HG03565 (cell line): Measurements from ENCODE around the gene MUC5B.

Source experiments
- ATAC-seq: cut with Tn5 transposase; IDR thresholded peaks from one replicate; pipeline ENCODE4 v1.9.1; 2021; ENCODE audit warnings: mild to moderate bottlenecking, moderate library complexity; ENCODE audit not compliant: unreplicated experiment

MUC5B gene

DNA sequence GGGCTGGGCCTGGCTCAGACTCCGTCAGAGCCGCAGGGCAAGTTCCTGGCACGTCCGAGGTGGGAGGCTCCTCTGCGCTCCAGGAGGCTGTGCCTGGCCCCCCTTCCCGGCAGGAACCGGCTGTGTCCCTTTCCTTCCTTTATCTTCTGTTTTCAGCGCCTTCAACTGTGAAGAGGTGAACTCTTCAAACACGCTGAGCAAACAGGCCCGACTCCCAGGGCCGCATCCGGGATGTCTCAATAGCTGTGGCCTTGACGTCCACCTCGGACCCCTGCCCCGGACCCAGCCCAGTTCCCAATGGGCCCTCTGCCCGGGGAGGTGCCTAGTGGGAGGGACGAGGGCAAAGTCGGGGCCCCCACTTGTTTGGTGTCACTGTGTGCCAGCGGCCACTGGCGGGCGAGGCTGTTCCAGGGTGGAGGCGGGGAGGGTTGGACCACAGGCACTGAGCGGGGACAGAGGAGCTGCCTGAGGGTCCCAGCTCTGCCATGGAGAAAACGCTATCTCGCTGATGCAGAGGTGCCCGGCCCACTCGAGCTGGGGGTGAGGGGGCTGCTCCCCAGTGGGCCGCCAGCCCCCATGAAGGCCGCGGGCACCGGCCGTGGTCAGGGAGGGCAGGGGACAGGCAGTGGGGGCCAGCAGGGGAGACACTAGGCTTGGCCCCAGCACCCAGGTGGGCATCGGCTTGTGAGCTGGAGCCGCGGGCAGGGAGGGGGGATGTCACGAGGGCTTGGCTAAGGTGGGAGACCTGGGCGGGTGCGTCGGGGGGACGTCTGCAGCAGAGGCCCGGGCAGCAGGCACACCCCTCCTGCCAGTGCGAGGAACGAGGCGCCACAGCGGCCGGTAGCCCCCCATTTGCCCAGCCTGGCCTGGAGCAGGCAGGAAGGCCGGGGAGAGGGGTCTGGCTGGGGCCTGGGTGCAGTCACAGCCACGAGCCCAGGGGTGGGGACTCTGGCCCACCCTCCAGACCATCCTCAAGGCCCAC is 2.7 kb upstream of the MUC5B start:
- no peak for ATAC-seq

DNA sequence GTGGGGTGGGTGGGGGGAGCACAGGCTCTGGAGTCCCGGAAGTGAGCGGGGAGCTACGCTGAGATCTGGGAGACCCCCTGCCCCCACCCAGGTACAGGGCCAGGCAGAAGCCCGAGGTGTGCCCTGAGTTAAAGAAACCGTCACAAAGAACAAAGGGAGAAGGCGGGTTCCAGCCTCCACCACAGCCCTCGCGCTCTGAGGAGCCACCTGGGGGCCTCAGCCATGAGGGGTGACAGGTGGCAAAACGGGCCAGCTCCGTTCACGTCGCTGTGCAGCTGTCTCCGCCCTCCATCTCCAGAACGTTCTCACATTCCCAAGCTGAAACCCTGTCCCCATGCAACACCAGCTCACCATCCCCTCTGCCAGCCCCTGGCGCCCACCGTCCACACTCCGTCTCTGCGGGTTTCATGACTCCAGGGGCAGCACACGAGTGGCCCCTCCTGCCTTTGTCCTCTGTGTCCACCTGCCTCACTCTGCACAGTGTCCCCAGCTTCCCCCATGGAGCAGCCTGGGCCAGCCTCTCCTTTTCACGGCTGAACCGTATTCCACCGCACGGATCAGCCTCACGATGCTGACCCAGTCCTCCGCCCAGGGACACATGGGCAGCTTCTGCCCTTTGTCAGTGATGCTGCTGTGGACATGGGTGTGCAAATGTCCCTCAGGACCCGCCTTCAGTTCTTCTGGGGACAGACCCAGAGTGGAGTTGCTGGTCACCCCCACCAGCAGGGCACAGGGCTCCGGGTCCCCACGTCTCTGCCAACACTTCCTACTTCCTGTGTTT is 1.7 kb upstream of the MUC5B start:
- no peak for ATAC-seq

DNA sequence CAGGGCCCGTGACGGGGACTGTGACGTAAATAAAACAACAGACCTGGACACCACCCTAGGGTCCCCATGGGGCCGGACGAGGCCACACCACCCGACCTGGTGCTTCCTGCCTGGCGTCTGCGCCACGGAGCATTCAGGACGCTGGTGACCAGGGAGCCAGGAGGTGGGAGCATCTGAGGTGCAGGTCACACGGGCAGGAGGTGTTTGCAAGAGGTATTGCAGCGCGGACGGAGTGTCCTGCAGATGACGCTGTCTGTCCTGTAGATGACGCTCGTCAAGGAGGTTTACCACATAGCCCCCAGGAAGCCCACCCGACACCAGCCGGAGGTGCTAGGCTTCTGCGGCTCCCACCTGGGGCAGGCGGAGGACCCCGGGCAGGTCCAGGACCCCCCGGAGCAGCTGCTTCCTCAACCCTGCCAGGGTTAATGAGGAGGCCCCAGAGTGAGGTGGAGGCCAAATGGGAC is 986 bp upstream of the MUC5B start:
- ATAC-seq = no peak

DNA sequence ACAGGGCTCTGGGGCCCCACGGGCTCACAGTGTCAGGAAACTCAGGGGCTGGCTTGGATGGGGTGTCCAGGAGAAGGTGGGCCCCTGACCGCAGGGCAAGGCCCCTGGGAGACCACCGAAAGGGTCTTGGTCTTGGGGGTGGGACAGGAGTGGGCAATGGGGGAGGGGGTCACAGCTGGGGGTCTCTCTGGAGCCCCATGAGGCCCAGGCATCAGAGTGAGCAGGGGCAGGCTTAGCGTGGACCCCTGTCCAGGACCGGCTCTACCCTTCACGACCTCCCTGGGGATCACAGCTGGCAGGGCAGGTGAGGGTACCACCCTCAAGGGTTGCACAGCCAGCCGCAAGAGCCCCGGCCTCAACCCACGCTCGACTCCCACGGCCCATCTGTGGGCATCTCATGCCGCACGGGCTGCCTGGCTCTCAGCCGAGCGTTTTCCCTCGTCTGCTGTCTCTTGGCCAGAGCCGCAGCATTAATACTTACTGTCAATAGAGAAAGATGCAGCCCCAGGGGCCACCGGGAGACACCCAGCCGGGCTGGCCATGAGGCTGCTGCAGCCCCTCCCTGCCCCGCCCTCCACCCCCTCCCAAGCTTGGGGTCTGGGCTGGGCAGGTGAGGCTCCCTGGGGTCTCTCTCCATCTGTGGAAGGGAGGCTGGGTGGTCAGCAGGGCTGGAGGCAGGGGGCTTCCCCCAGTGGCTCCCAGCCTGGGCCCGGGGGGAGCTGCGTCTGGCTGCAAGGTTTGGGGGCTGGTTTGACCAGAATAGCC is 662 bp downstream of the MUC5B start:
- ATAC-seq = no peak

DNA sequence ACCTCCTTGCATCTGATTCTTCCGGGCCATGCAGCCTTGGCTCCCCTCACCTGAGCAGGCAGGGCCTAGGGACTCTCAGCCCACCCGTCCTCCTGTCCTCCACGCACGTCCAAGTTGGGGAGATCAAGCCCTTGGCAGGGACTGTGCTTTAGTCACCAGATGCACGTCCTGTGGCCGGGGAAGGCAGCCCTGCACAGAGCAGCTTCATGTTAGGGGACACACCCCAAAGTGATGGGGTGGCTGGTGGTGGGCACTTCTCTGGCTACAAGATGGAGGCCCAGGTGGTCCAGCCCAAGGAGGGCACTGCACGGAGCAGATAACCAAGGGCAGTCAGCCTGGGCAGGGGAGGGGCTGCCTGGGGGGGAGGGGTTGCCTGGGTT is 1.2 kb downstream of the MUC5B start:
- ATAC-seq = no peak

DNA sequence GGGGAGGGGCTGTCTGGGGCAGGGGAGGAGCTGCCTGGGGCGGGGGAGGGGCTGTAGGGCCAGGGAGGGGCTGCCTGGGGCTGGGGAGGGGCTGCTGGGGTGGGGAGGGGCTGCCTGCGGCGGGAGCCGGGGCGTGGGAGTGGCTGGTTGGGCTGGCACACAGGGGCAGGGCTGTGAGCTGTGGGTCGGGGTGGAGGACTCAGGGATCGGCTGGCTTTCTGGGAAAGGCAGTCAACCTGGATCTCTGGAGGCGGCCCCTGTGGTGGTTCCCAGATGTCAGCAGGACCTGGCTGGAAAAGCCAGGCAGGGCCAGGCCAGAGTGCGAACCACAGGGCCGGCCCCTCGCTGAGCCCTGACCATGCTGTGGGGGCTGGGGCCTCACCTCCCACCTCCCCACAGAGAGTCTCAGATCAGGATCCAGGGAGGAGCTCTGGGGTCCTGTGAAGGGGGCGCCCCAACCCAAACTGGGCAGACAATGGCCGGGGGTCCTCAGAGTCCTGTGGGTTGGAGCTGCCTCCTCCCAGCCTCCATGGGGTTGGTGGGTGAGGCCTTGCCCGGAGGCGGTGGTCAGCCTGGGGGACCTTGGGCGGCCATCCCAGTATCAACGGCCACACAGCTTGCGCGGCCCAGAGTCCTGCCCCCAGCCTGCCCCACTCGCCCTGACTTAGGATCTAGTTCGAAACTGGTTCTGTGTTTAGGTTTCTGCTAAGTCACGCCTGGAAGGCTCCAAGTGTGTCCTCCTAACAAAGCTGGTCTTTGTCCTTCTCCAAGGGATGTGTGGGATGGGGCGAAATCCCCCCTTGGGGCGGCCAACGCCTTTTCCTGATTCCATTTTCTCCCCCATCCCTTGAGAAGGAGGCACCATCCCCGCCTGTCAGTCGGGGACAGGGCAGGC is 1.9 kb downstream of the MUC5B start:
- no peak for ATAC-seq

DNA sequence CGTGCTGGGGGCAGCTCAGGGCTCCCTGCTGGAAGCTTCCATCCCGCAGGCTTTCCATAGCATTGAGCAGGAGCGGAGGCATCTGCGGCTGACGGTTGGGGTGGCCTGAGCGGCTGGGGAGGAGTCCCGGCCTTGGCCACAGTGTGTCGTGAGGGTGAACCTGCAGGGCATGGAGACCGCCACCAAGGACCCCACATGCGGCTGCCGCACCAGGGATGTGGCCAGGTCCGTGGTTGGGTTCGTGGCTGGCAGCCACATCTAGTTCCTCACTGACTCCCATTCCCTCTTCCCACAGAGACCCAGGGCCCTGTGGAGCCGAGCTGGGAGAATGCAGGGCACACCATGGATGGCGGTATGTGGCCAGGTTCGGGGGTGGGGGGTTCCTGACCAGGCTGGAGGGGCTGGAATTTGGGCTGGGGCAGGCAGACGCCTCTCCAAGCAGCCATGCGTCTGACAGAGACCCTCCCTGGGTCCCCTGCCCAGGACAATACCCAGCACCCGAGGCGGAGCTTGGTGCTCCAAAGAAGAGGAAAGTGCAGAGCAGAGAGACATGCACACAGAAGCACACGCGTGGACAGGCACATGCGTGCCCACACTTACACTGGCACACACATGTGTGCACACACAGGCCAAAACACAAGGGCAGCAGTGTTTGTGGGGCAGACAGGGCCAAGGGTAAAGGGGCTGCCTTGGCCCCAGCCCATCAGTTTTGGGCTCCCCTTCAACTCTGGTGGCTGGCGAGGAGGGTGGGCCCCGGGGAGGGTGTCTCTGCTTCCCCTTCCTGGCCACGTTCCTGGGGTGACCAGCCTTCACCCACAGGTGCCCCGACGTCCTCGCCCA is 2.7 kb downstream of the MUC5B start:
- ATAC-seq = no peak

DNA sequence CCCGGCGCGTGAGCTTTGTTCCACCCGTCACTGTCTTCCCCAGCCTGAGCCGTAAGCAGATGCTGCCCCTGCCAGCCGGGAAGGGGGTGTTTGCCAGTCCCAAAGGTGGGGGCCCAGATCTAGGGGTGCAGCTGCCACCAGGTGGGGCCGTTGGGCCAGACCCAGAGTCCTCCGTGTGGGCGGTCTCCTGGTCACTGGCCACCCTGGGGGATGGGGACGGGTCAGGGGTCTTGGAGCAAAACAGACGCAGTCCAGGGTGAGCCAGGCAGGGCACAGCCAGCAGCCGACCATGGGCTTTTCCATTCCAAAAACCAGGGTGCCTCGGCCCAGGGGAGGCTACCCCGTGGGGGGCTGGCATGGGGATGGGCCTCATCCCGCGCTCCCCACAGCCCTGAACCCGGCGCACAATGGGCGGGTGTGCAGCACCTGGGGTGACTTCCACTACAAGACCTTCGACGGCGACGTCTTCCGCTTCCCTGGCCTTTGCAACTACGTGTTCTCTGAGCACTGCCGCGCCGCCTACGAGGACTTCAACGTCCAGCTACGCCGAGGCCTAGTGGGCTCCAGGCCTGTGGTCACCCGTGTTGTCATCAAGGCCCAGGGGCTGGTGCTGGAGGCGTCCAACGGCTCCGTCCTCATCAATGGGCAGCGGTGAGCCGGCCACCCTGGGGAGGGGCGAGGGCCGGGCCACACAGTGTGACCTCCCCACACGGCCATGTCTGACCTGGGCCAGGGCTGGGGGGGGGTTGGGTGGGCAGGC is 3.5 kb downstream of the MUC5B start:
- no peak for ATAC-seq

DNA sequence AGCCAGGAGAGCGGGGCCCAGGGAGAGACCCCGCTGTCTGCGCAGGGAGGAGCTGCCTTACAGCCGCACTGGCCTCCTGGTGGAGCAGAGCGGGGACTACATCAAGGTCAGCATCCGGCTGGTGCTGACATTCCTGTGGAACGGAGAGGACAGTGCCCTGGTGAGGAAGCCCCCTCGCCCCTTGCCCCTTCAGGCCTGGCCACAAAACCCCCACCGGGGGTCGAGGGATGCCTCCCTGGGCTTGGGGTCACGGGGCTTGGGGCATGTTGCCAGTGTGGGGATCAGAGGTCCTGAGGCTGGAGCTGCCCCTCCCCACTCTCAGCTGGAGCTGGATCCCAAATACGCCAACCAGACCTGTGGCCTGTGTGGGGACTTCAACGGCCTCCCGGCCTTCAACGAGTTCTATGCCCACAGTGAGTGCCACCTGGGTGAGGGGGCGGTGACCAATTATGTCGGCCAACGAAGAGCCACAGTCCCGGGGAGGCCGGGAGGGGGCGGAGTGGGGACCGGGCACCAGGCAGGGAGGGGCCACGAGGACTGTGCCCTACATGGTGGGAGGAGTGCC is 4.2 kb downstream of the MUC5B start:
- no peak for ATAC-seq

DNA sequence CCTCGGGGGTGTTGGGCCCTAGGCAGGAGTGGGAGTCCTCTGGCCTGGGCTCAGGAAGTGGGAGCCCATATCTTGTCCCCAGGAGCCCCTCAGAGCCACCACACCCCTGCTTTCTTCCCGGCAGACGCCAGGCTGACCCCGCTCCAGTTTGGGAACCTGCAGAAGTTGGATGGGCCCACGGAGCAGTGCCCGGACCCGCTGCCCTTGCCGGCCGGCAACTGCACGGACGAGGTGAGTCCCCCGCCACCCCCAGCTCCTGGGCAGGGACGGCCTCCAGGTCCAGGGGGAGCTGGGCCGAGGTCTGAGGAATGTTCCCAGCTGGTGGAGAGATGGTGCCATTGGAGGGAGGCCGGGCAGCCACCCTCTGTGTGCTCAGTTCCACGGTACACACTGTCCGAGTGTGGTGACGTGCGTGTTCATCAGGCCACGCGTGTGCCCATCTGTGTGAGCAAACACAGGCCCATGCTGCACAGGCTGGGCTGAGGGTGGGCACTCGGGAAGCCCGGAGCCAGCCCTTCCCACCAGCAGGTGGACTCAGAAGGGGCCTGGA is 4.8 kb downstream of the MUC5B start:
- ATAC-seq = no peak

DNA sequence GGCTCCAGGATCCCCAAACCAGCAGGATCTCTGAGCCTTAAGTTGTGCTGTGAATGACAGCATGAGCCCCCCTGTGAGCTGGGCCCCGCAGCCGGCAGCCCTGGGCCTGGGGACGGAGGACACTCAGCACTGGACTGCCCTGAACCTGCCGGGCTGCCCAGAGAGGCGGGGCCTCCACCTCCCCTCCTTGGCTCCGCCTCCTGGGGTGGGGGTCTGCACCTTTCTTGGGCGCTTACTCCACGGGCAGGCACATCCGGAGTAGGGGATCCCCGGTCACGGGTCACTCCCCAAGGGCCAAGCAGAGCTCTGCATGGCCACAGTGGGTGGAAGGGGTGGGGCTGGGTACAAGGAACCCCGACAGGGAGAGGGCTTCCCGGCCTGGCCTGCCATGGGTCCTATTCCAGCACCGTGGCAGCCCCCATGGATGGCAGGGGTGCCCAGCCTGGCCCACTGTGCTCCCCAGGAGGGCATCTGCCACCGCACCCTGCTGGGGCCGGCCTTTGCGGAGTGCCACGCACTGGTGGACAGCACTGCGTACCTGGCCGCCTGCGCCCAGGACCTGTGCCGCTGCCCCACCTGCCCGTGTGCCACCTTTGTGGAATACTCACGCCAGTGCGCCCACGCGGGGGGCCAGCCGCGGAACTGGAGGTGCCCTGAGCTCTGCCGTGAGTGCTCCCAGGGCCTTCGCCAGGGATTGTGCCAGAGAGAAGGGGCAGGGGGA is 5.4 kb downstream of the MUC5B start:
- no peak for ATAC-seq

DNA sequence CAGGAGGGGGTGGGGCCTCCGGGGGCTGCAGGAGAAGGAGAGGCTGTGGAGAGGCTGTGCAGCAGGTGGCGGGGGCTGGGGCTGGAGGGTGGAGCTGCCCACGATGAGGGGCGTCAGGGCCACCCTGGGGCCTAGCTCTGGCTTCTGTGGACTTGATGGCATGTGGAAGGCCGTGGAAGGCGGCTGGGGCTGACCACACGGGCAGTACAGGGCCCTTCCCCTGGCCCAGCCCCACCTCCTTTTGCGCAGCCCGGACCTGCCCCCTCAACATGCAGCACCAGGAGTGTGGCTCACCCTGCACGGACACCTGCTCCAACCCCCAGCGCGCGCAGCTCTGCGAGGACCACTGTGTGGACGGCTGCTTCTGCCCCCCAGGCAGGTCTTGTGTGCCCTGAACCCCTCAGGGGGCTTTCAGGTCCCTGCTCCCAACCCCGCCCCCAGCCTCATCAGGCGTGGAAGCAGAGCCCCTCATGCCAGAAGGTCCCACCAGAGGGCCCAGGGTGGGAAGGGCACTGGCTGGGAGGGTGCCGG is 6.1 kb downstream of the MUC5B start:
- no peak for ATAC-seq

DNA sequence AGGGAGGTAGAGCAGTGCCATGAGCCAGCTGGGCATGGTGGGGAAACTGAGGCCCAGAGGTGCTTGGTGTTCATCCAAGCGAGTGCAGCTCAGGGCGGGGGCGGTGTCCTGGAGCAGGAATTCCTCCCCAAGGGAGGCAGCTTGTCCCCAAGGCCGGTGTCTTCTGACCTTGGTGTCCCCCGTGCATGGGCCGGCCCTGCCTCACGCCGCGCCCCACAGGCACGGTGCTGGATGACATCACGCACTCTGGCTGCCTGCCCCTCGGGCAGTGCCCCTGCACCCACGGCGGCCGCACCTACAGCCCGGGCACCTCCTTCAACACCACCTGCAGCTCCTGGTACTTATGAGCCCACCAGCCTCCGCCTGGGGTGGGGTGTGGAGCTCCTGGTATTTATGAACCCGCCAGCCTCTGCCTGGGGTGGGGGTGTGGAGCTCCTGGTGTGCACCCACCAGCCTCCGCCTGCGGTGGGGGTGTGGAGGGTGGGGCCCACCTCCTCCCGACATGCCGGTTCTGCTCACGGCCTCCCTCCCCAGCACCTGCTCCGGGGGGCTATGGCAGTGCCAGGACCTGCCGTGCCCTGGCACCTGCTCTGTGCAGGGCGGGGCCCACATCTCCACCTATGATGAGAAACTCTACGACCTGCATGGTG is 6.7 kb downstream of the MUC5B start:
- ATAC-seq = no peak

DNA sequence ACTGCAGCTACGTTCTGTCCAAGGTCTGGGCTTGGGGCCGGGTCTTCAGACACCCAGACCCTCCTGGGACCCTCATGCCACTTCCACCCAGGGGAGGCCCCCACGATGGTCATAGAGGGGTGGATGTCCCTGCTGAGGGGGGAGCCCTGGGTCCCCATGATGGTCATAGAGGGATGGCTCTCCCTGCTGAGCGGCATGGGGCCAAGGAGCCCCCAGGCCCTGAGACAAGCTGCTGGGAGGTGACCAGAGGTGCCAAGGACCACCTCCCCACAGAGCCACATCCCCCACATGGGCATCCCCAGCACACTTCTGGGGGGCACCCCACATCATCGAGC is 7.2 kb downstream of the MUC5B start:
- no peak for ATAC-seq

DNA sequence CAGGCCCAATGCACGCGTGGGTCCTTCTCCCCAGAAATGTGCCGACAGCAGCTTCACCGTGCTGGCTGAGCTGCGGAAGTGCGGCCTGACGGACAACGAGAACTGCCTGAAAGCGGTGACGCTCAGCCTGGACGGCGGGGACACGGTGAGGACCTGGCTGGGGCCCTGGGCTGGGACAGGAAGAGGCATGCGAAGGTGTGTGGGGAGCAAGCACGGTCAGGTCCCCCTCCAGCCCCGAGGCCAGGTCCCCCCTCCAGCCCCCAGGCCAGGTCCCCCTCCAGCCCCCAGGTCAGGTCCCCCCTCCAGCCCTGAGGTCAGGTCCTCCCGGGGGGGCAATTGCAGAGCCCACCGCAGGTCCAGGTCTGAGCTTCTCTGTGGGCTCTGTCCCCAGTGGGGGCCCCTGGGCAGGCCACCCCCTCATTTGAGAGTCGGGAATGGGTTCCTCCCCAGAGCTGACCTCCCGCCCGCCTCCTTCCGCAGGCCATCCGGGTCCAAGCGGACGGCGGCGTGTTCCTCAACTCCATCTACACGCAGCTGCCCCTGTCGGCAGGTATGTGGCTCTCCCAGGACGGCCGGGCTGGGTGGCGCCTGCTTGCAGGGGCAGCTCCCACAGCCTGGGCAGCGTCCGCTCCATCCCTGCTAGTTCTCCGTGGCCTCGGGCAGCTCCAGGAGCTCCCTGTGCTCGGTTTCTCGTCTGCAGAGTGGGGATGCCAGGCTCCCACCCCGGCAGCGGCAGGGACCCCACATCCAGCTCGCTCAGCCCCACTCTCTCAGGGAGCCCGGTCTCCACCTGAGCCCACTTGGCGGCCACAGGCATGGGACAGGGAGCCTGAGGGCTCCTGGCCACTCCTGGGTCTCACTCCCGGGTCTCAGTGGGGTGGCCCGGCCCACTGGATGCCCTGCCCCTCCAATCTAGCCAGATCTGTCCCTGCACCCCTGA is 7.9 kb downstream of the MUC5B start:
- no peak for ATAC-seq
